Activated T-helper 17 cell treated with anti-CD3 and anti-CD28 coated beads, Interleukin-2, amount 50 U/mL, for 72 hours (primary cell): Measurements from ENCODE around the gene SLC13A2. TPM values are rescaled to one million over a fixed set of nuclear protein-coding genes. Genes with fewer than 3 reads are reported as not detected.

Experiments used
- ATAC-seq: fragments of 150-1000 bp; cut with Tn5 transposase; replicated peaks from 2 replicates; pipeline ENCODE4 v1.10.0; 2021; ENCODE audit warnings: mild to moderate bottlenecking, moderate library complexity
- H3K27ac Mint-ChIP-seq: one replicate; pipeline ENCODE4 v1.8.0; 2022; ENCODE audit warnings: mixed read lengths
- H3K27me3 Mint-ChIP-seq: one replicate; pipeline ENCODE4 v1.8.0; 2022; ENCODE audit warnings: mixed read lengths
- H3K36me3 Mint-ChIP-seq: one replicate; pipeline ENCODE4 v1.8.0; 2022; ENCODE audit warnings: low read depth, mild to moderate bottlenecking, mixed read lengths
- H3K4me1 Mint-ChIP-seq: one replicate; pipeline ENCODE4 v1.8.0; 2022; ENCODE audit warnings: mixed read lengths
- H3K4me3 Mint-ChIP-seq: one replicate; pipeline ENCODE4 v1.8.0; 2022; ENCODE audit warnings: mild to moderate bottlenecking, mixed read lengths
- H3K9me3 Mint-ChIP-seq: one replicate; pipeline ENCODE4 v1.8.0; 2022; ENCODE audit warnings: mixed read lengths
- total RNA-seq, 2 donors: library from RNA; stranded (reverse); gene quantifications; one replicate each; pipeline ENCODE4 v1.2.3, GENCODE V29; 2022

SLC13A2 gene
- total RNA-seq, 2 donors from 2014 or later: not detected

GRCh38 chr17:28477928-28478327, 4.5 kb downstream of the SLC13A2 start:
- ATAC-seq: no peak
- no peak overlapping the region for H3K4me3 Mint-ChIP-seq
- peaks cover 13% of the 10 kb centered on the region for H3K4me1 Mint-ChIP-seq
- H3K27ac Mint-ChIP-seq: no peak overlapping the region
- no peaks in the 10 kb centered on the region for H3K36me3 Mint-ChIP-seq
- no peaks in the 10 kb centered on the region for H3K9me3 Mint-ChIP-seq
- H3K27me3 Mint-ChIP-seq: peaks cover 3% of the 10 kb centered on the region

- H3K4me3 Mint-ChIP-seq: no peak overlapping the region
- H3K4me1 Mint-ChIP-seq: peaks cover 13% of the 10 kb centered on the region
- H3K27ac Mint-ChIP-seq: no peak overlapping the region
- H3K27me3 Mint-ChIP-seq: peaks cover 3% of the 10 kb centered on the region
- no peak for ATAC-seq
- H3K9me3 Mint-ChIP-seq: no peaks in the 10 kb centered on the region
- no peaks in the 10 kb centered on the region for H3K36me3 Mint-ChIP-seq
These were observed 5.5 kb downstream of the SLC13A2 start for GRCh38 chr17:28478712-28479615.

GRCh38 chr17:28480278-28480677, 6.8 kb downstream of the SLC13A2 start:
- no peaks in the 10 kb centered on the region for H3K36me3 Mint-ChIP-seq
- peaks cover 11% of the 10 kb centered on the region for H3K4me1 Mint-ChIP-seq
- no peak overlapping the region for H3K4me3 Mint-ChIP-seq
- peaks cover 3% of the 10 kb centered on the region for H3K27me3 Mint-ChIP-seq
- no peak for ATAC-seq
- H3K9me3 Mint-ChIP-seq: no peaks in the 10 kb centered on the region
- no peak overlapping the region for H3K27ac Mint-ChIP-seq

- Mint-ChIP-seq H3K27ac (no peak overlapping the region), H3K4me3 (no peak overlapping the region), H3K9me3 (no peaks in the 10 kb centered on the region), H3K4me1 (peaks cover 4% of the 10 kb centered on the region), H3K36me3 (no peaks in the 10 kb centered on the region), H3K27me3 (peaks cover 3% of the 10 kb centered on the region)
- no peak for ATAC-seq
These were observed 7.5 kb downstream of the SLC13A2 start for GRCh38 chr17:28480799-28481571.

GRCh38 chr17:28482551-28483199, 9.2 kb downstream of the SLC13A2 start:
- H3K4me3 Mint-ChIP-seq: no peak overlapping the region
- H3K36me3 Mint-ChIP-seq: no peaks in the 10 kb centered on the region
- H3K27ac Mint-ChIP-seq: no peak overlapping the region
- no peaks in the 10 kb centered on the region for H3K9me3 Mint-ChIP-seq
- ATAC-seq: no peak
- peaks cover 3% of the 10 kb centered on the region for H3K27me3 Mint-ChIP-seq
- H3K4me1 Mint-ChIP-seq: peaks cover 4% of the 10 kb centered on the region

- H3K9me3 Mint-ChIP-seq: no peaks in the 10 kb centered on the region
- no peak overlapping the region for H3K4me3 Mint-ChIP-seq
- H3K27ac Mint-ChIP-seq: no peak overlapping the region
- H3K27me3 Mint-ChIP-seq: no peaks in the 10 kb centered on the region
- H3K4me1 Mint-ChIP-seq: no peaks in the 10 kb centered on the region
- ATAC-seq: peak; percentile 46
- H3K36me3 Mint-ChIP-seq: no peaks in the 10 kb centered on the region
These were observed 10.9 kb downstream of the SLC13A2 start for GRCh38 chr17:28484296-28484695.

GRCh38 chr17:28485049-28485448, 11.6 kb downstream of the SLC13A2 start:
- H3K9me3 Mint-ChIP-seq: no peaks in the 10 kb centered on the region
- no peak for ATAC-seq
- no peak overlapping the region for H3K4me3 Mint-ChIP-seq
- H3K27me3 Mint-ChIP-seq: no peaks in the 10 kb centered on the region
- H3K36me3 Mint-ChIP-seq: no peaks in the 10 kb centered on the region
- H3K4me1 Mint-ChIP-seq: no peaks in the 10 kb centered on the region
- no peak overlapping the region for H3K27ac Mint-ChIP-seq

DNA sequence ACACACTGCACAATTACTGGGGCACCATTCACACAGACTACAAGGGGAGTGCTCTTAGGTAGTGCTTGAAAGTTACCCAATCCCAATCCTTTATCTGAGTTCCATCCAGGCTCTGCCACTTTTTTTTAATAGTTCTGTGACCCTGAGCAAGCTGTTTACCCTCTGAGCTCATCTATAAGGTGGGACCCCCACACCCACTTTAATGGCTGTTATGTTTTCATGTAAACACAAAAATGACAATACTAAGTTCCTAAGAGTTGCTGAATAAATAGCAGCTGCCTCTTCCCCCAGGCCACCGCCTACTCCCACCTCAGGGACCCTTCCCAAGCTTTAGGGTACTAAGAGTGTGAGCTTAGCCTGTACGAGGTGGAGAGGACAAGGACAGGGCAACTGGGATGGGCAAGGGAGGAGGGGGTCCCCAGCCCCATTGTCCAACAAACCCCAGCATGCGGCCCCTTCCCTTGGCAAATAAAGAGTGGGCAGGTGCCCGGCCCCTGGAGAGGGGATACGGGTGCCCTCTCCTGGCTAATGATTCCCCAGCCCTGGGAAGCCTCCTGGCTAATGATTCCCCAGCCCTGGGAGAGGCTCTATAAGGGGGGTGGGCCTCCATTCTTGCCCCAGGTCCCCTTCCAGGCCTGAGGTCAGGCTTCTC, 14.6 kb downstream of the SLC13A2 start:
- no peaks in the 10 kb centered on the region for H3K36me3 Mint-ChIP-seq
- H3K27me3 Mint-ChIP-seq: peaks cover 5% of the 10 kb centered on the region
- no peak overlapping the region for H3K27ac Mint-ChIP-seq
- H3K9me3 Mint-ChIP-seq: no peaks in the 10 kb centered on the region
- no peak overlapping the region for H3K4me3 Mint-ChIP-seq
- ATAC-seq: no peak
- no peaks in the 10 kb centered on the region for H3K4me1 Mint-ChIP-seq

- peaks cover 5% of the 10 kb centered on the region for H3K27me3 Mint-ChIP-seq
- H3K4me3 Mint-ChIP-seq: no peak overlapping the region
- H3K36me3 Mint-ChIP-seq: no peaks in the 10 kb centered on the region
- no peaks in the 10 kb centered on the region for H3K4me1 Mint-ChIP-seq
- no peak overlapping the region for H3K27ac Mint-ChIP-seq
- no peak for ATAC-seq
- H3K9me3 Mint-ChIP-seq: no peaks in the 10 kb centered on the region
These were observed 15.3 kb downstream of the SLC13A2 start for GRCh38 chr17:28488533-28489276.

GRCh38 chr17:28491286-28491685, 17.8 kb downstream of the SLC13A2 start:
- Mint-ChIP-seq H3K27ac (no peak overlapping the region), H3K4me3 (no peak overlapping the region), H3K9me3 (no peaks in the 10 kb centered on the region), H3K27me3 (peaks cover 5% of the 10 kb centered on the region), H3K36me3 (no peaks in the 10 kb centered on the region), H3K4me1 (no peaks in the 10 kb centered on the region)
- ATAC-seq: no peak

DNA sequence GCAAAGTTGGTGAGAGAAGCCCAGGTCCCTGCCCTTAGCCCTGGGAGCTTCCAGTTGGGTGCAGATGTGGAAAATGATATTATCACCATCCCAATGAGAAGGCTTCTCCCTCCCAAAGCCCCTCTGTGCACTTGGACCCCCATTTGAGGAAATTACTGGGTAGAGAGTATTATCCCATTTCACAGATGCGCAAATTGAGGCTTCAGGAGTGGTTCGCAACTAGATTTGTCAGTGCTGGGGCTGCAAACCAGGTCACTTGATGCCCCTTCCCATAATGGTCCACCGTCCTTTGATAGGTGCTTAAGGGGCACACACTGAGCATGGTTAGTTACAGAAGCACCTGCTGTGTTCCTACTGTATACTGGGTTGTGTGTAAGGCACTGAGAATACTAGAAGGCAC, 18.4 kb downstream of the SLC13A2 start:
- Mint-ChIP-seq H3K36me3 (no peaks in the 10 kb centered on the region), H3K27ac (no peak overlapping the region), H3K4me3 (no peak overlapping the region), H3K27me3 (peaks cover 5% of the 10 kb centered on the region), H3K9me3 (no peaks in the 10 kb centered on the region), H3K4me1 (no peaks in the 10 kb centered on the region)
- no peak for ATAC-seq

GRCh38 chr17:28492352-28493310, 19.2 kb downstream of the SLC13A2 start:
- Mint-ChIP-seq H3K4me3 (no peak overlapping the region), H3K36me3 (no peaks in the 10 kb centered on the region), H3K27me3 (peaks cover 5% of the 10 kb centered on the region), H3K9me3 (no peaks in the 10 kb centered on the region), H3K27ac (no peak overlapping the region), H3K4me1 (no peaks in the 10 kb centered on the region)
- ATAC-seq: no peak

DNA sequence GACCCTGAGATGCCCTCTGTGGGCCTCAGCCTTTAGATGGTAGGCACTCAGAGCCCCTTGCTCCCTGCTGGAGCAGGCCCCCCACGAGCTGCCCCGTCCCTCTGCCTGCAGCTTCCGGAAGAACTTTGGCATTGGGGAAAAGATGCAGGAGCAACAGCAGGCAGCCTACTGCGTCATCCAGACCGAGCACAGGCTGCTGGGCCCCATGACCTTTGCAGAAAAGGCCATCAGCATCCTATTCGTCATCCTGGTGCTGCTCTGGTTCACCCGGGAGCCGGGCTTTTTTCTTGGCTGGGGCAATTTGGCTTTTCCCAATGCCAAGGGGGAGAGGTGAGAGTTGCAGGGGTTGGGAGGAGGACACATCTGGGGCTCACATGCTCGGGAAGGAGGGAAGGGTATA, 20.0 kb downstream of the SLC13A2 start:
- no peaks in the 10 kb centered on the region for H3K9me3 Mint-ChIP-seq
- H3K36me3 Mint-ChIP-seq: no peaks in the 10 kb centered on the region
- no peak overlapping the region for H3K4me3 Mint-ChIP-seq
- peaks cover 5% of the 10 kb centered on the region for H3K27me3 Mint-ChIP-seq
- H3K4me1 Mint-ChIP-seq: no peaks in the 10 kb centered on the region
- no peak overlapping the region for H3K27ac Mint-ChIP-seq
- ATAC-seq: no peak
